Measurements from ENCODE around the gene LRRFIP2. TPM values are rescaled to one million over a fixed set of nuclear protein-coding genes. Genes with fewer than 3 reads are reported as not detected.

LRRFIP2 gene
- total and polyA plus RNA-seq, 8 donors = 25.9 to 131 (median 39.0) TPM

DNA sequence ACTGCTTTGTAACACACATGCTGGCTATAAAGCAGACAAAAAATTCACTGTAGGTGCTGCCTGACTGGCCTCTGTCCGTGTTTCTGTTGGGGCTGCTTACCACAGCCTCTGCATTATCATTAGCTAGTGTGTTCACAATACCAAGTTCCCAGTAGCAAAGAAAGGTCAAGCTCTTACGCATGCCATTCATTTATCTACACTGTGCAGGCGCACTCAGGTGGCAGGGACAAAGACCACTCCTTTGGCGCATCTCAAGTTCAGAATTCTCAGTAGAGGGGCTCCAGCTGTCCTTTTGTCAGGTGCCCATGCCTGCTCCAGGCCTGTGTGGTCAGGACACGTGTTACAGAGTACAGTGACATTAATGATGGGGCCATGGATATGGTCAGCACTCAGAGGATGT, 158.7 kb downstream of the LRRFIP2 start:
- Histone ChIP-seq H3K4me1 (no peaks in the 10 kb centered on the region), H3K9me3 (no peaks in the 10 kb centered on the region), H3K4me3 (no peak overlapping the region), H3K27ac (no peak overlapping the region), H3K36me3 (peaks cover 45 to 100% (median 98%) of the 10 kb centered on the region in 4 donors), H3K27me3 (no peaks in the 10 kb centered on the region)
- no peak for TF ChIP-seq POLR2AphosphoS5 (IDR thresholded peaks at IDR 0.05)
- no peak for TF ChIP-seq CTCF (IDR thresholded peaks at IDR 0.05)
- TF ChIP-seq POLR2A (IDR thresholded peaks at IDR 0.05) = no peak
- no peak for TF ChIP-seq EP300 (IDR thresholded peaks at IDR 0.05)
- no peak for DNase-seq
- 81 to 92% (median 88%) methylated on average over 5 of the region's 5 CpGs for WGBS, 5 donors
- intact Hi-C loops (cut with DNase I; ENCODE audit: low total_unique reads) = no loop called here

DNA sequence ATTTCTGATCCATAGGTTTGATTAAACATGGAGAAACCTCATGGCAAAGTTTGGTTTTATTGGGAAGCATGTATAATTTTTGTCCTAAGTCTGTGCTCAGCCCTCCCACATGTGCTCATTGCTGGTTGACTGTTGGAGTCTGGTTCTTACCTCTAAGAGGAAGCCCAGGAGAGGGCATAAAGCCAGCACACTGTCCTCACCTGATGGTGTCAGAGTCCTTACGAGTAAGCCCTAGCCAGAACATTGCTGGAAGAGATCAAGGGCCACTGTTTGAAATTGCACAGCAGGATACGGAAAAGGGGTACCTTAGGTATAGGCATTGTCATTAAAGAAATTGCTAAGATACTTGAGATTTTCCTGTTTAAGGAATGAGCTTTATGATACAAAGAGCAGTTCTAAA, 159.8 kb downstream of the LRRFIP2 start:
- peaks cover 40 to 99% (median 98%) of the 10 kb centered on the region in 4 donors for H3K36me3 ChIP-seq
- H3K4me3 ChIP-seq = no peak overlapping the region
- TF ChIP-seq EP300 (IDR thresholded peaks at IDR 0.05) (no peak), POLR2AphosphoS5 (IDR thresholded peaks at IDR 0.05) (no peak), CTCF (IDR thresholded peaks at IDR 0.05) (no peak), POLR2A (IDR thresholded peaks at IDR 0.05) (no peak)
- no peak for DNase-seq
- no peak overlapping the region for H3K27ac ChIP-seq
- no peaks in the 10 kb centered on the region for H3K9me3 ChIP-seq
- no peaks in the 10 kb centered on the region for H3K4me1 ChIP-seq
- H3K27me3 ChIP-seq = no peaks in the 10 kb centered on the region
- intact Hi-C loops (cut with DNase I; ENCODE audit: low total_unique reads) = no loop called here
- 83 to 96% (median 87%) methylated on average over 2 of the region's 2 CpGs for WGBS, 5 donors

Small RNA genes lying within 50 kb of the gene (small RNA-seq; reads per million reads assigned to genes)
- gene RF00019 (0 reads per million in 4 donors), gene RNU6-1301P (0 reads per million in 4 donors)

Other genes with a start within 250 kb of the LRRFIP2 start
- gene TRANK1, start 229.5 kb downstream of the LRRFIP2 start, total RNA-seq = 10 to 100 TPM in 3 of 5 donors, 1 to 10 TPM in 2; 5.3 to 27.2 (median 13.5) TPM
- gene TRANK1, start 229.5 kb downstream of the LRRFIP2 start, polyA plus RNA-seq = 1 to 10 TPM; 1.2 to 3.1 (median 2.0) TPM
- gene EPM2AIP1, start 181.5 kb downstream of the LRRFIP2 start, total RNA-seq = 10 to 100 TPM in 4 of 5 donors, 1 to 10 TPM in 1; 4.9 to 37.3 (median 13.2) TPM
- 1 to 10 TPM; 2.4 to 4.5 (median 2.6) TPM for gene EPM2AIP1, start 181.5 kb downstream of the LRRFIP2 start, polyA plus RNA-seq
- gene MLH1, start 181.1 kb downstream of the LRRFIP2 start, total RNA-seq = 100 to 1,000 TPM in 1 of 5 donors, 10 to 100 TPM in 3, 1 to 10 TPM in 1; 6.4 to 129 (median 60.7) TPM
- 10 to 100 TPM; 13.2 to 17.6 (median 13.7) TPM for gene MLH1, start 181.1 kb downstream of the LRRFIP2 start, polyA plus RNA-seq
- gene GOLGA4, start 68.7 kb upstream of the LRRFIP2 start, total RNA-seq = 100 to 1,000 TPM in 4 of 5 donors, 10 to 100 TPM in 1; 57.9 to 658 (median 119) TPM
- gene GOLGA4, start 68.7 kb upstream of the LRRFIP2 start, polyA plus RNA-seq = 10 to 100 TPM; 19.3 to 29.6 (median 28.8) TPM